ENCODE measurements around the gene VAV2.

Gene VAV2

GRCh38 chr9:133938086-133938485 lies 54.0 kb downstream of the VAV2 start:
- DNase-seq (ENCODE audit: low read depth), result no peak
- H3K4me3 ChIP-seq (ENCODE audit: low read length), result no peak overlapping the region
- TF ChIP-seq, protein P1, sequence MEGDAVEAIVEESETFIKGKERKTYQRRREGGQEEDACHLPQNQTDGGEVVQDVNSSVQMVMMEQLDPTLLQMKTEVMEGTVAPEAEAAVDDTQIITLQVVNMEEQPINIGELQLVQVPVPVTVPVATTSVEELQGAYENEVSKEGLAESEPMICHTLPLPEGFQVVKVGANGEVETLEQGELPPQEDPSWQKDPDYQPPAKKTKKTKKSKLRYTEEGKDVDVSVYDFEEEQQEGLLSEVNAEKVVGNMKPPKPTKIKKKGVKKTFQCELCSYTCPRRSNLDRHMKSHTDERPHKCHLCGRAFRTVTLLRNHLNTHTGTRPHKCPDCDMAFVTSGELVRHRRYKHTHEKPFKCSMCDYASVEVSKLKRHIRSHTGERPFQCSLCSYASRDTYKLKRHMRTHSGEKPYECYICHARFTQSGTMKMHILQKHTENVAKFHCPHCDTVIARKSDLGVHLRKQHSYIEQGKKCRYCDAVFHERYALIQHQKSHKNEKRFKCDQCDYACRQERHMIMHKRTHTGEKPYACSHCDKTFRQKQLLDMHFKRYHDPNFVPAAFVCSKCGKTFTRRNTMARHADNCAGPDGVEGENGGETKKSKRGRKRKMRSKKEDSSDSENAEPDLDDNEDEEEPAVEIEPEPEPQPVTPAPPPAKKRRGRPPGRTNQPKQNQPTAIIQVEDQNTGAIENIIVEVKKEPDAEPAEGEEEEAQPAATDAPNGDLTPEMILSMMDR (IDR thresholded peaks at IDR 0.05; ENCODE audit: insufficient read depth, low read depth, low read length, missing control alignments), result no peak

DNA sequence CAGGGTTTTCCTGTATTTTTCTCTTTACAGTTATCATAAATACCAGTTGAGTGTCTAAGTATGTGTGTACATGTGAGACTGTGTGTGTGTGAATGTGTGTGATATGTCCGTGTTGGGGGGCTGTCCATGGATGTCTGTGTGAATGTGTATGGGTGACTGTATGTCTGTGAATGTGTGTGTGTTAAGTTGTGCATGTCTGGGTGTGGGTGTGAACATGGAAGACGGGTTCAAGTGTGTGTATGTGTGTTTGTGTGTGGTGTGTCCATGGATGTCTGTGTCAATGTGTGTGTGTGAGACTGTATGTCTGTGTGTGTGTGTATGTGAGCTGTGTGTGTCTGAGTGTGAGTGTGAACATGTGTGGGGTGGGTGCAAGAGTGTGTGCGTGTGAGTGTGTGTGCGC lies 55.0 kb downstream of the VAV2 start:
- no peak for DNase-seq (ENCODE audit: low read depth)
- H3K4me3 ChIP-seq (ENCODE audit: low read length), result no peak overlapping the region
- TF ChIP-seq, protein P1 (IDR thresholded peaks at IDR 0.05; ENCODE audit: insufficient read depth, low read depth, low read length, missing control alignments), result no peak

DNA sequence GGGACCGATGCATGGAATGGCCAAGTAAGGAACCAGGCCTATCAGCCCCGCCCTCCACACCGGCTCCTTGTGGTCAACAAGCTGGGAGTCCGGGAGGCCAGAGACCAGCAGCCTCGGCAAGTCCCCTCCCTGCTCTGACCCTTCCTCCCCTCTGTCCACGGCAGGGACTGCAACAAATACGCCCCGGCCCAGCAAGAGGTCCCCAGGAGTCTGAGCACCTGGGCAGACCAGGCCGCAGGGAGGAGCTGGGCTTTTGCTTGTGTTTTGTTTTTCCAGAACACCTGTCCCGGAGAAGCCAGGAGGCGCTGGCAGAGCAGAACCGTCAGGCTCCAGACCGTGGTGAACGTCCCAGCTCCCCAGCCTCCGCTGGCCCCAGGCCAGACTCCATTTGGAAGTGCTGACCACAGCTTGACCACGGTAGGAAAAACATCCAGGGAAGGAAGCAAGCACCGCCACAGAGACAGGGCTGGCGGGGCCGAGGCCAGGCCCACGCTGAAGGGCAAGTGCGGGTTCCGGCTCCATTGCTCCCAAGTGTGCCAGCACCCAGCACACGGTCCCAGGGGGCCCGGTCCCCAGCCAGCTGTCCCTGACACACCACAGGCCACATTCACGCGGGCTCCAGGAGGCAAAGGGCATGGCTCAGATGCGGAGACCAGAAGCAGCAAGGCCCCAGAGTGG lies 56.7 kb downstream of the VAV2 start:
- TF ChIP-seq, protein P1 (IDR thresholded peaks at IDR 0.05; ENCODE audit: insufficient read depth, low read depth, low read length, missing control alignments), result no peak
- no peak overlapping the region for H3K4me3 ChIP-seq (ENCODE audit: low read length)
- DNase-seq (ENCODE audit: low read depth), result no peak

DNA sequence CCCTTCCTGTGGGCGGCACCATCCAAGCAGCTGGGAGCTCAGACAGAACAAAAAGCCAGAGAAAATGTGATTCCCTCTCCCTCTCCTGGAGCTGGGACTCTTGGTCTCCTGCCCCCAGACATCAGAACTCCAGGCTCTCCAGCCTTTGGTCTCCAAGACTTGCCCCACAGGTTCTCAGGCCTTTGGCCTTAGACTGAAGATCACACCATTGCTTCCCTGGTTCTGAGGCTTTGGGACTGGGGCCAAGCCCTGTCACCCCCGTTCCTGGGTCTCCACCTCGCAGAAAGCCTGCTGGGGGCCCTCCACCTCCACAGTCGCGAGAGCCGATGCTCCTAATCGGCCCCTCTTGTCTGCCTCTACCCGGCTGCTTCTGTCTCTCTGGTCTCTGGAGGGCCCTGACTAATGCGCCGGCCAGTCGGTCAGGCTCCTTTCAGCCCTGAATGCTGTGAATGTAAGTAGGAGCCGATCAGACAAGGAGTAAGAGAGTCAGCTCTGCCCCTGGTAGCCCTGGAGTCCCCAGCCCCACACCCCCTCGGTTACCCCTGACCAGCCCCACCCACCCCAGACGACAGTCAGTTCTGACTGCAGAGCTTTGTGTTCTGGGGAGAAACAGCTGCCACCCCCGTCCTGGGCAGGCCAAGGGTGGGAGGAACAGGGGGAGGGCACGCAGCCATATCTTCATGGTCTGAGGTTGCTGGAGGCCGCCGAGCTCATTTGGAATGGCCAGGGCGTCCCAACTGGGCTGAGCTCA lies 57.5 kb downstream of the VAV2 start:
- DNase-seq (ENCODE audit: low read depth), result no peak
- H3K4me3 ChIP-seq (ENCODE audit: low read length), result no peak overlapping the region
- TF ChIP-seq, protein P1 (IDR thresholded peaks at IDR 0.05; ENCODE audit: insufficient read depth, low read depth, low read length, missing control alignments), result no peak

- DNase-seq (ENCODE audit: low read depth), result no peak
- TF ChIP-seq, protein P1 (IDR thresholded peaks at IDR 0.05; ENCODE audit: insufficient read depth, low read depth, low read length, missing control alignments), result no peak
- no peak overlapping the region for H3K4me3 ChIP-seq (ENCODE audit: low read length)
Observed at GRCh38 chr9:133933426-133934026, 58.6 kb downstream of the VAV2 start.

- no peak overlapping the region for H3K4me3 ChIP-seq (ENCODE audit: low read length)
- TF ChIP-seq, protein P1 (IDR thresholded peaks at IDR 0.05; ENCODE audit: insufficient read depth, low read depth, low read length, missing control alignments), result no peak
- DNase-seq (ENCODE audit: low read depth), result no peak
Observed at GRCh38 chr9:133932633-133933032, 59.5 kb downstream of the VAV2 start.
